HEK293 (cell line): ENCODE data around the gene PLD4.
"Not testable (repeated sequence)": the region's sequence is repeated elsewhere in the genome, so short reads cannot be mapped to it uniquely, and the experiment has no call there.

Experiments used
- KLF16 ChIP-seq: fragments of 450-650 bp; formaldehyde crosslinking; IDR thresholded peaks from 2 replicates; pipeline ENCODE4 v1.5.1; 2017; ENCODE audit warnings: missing biosample characterization, missing genetic modification characterization
- RBAK ChIP-seq: fragments of 450-650 bp; formaldehyde crosslinking; IDR thresholded peaks from 2 replicates; pipeline ENCODE4 v1.5.1; 2016; ENCODE audit warnings: missing biosample characterization, missing genetic modification characterization
- SALL2 ChIP-seq: fragments of 450-650 bp; formaldehyde crosslinking; IDR thresholded peaks from 2 replicates; pipeline ENCODE4 v1.5.0; 2017; ENCODE audit warnings: missing biosample characterization, mild to moderate bottlenecking, missing genetic modification characterization, borderline replicate concordance
- SCRT1 ChIP-seq: fragments of 450-650 bp; formaldehyde crosslinking; IDR thresholded peaks from 2 replicates; pipeline ENCODE4 v1.5.1; 2016; ENCODE audit warnings: missing biosample characterization, missing genetic modification characterization, borderline replicate concordance
- ZBTB7A ChIP-seq: fragments of 450-650 bp; formaldehyde crosslinking; IDR thresholded peaks from 2 replicates; pipeline ENCODE4 v1.5.1; 2016; ENCODE audit warnings: low read depth, missing biosample characterization, missing genetic modification characterization
- ZEB2 ChIP-seq: fragments of 450-650 bp; formaldehyde crosslinking; IDR thresholded peaks from 2 replicates; pipeline ENCODE4 v1.5.1; 2016; ENCODE audit warnings: missing biosample characterization, missing genetic modification characterization
- ZNF324 ChIP-seq: fragments of 450-650 bp; formaldehyde crosslinking; IDR thresholded peaks from 2 replicates; pipeline ENCODE4 v1.5.1; 2016; ENCODE audit warnings: missing biosample characterization, missing genetic modification characterization
- TF ChIP-seq, protein P1 (sequence below): fragments of 450-650 bp; formaldehyde crosslinking; IDR thresholded peaks from 2 replicates; pipeline ENCODE4 v1.5.1; 2016; ENCODE audit warnings: missing biosample characterization, missing genetic modification characterization
- TF ChIP-seq, protein P2 (sequence below): fragments of 450-650 bp; formaldehyde crosslinking; conservative IDR thresholded peaks from 2 replicates; pipeline ENCODE4 v1.5.1; 2016; ENCODE audit warnings: low read depth, missing biosample characterization, missing genetic modification characterization

DNA sequence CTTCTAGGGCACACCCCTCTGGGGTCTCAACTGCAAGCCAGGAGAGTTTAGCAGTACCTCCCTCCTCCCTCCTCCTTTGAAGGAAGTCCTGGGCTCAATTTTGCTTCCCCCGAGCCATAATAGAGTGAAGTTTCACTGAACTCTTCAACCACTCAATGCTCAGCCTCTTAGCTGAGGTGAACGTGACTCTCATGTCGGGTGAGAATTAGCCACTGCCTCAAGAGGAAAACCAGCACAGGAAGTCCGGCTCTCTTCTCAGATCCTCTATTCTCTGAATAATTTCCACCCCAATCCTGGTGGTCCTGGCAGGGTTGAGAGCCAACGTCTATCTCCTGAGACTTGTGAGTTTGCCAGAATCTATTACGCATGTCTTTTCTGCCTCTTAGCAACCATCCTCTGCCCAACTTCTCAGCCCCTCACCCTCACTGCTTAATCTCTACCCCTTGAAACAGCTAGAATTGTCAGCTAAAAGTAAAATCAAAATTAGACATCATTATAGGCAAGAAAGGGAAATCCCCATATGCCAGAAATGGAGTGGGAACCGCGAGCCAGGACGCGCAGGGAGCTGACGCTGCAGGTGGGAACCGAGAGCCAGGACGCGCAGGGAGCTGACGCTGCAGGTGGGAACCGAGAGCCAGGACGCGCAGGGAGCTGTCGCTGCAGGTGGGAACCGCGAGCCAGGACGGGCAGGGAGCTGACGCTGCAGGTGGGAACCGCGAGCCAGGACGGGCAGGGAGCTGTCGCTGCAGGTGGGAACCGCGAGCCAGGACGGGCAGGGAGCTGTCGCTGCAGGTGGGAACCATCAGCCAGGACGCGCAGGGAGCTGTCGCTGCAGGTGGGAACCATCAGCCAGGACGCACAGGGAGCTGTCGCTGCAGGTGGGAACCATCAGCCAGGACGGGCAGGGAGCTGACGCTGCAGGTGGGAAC, 19.8 kb upstream of the PLD4 start:
- not testable (repeated sequence) for TF ChIP-seq ZBTB7A (tag by site-specific recombination); RBAK; ZNF324 (tag by site-specific recombination); ZEB2 (tag by site-specific recombination); SALL2 (tag by site-specific recombination); SCRT1 (tag by site-specific recombination); KLF16 (tag by site-specific recombination)
- TF ChIP-seq, protein P1, sequence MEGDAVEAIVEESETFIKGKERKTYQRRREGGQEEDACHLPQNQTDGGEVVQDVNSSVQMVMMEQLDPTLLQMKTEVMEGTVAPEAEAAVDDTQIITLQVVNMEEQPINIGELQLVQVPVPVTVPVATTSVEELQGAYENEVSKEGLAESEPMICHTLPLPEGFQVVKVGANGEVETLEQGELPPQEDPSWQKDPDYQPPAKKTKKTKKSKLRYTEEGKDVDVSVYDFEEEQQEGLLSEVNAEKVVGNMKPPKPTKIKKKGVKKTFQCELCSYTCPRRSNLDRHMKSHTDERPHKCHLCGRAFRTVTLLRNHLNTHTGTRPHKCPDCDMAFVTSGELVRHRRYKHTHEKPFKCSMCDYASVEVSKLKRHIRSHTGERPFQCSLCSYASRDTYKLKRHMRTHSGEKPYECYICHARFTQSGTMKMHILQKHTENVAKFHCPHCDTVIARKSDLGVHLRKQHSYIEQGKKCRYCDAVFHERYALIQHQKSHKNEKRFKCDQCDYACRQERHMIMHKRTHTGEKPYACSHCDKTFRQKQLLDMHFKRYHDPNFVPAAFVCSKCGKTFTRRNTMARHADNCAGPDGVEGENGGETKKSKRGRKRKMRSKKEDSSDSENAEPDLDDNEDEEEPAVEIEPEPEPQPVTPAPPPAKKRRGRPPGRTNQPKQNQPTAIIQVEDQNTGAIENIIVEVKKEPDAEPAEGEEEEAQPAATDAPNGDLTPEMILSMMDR (tag by site-specific recombination): not testable (repeated sequence)
- TF ChIP-seq, protein P2, sequence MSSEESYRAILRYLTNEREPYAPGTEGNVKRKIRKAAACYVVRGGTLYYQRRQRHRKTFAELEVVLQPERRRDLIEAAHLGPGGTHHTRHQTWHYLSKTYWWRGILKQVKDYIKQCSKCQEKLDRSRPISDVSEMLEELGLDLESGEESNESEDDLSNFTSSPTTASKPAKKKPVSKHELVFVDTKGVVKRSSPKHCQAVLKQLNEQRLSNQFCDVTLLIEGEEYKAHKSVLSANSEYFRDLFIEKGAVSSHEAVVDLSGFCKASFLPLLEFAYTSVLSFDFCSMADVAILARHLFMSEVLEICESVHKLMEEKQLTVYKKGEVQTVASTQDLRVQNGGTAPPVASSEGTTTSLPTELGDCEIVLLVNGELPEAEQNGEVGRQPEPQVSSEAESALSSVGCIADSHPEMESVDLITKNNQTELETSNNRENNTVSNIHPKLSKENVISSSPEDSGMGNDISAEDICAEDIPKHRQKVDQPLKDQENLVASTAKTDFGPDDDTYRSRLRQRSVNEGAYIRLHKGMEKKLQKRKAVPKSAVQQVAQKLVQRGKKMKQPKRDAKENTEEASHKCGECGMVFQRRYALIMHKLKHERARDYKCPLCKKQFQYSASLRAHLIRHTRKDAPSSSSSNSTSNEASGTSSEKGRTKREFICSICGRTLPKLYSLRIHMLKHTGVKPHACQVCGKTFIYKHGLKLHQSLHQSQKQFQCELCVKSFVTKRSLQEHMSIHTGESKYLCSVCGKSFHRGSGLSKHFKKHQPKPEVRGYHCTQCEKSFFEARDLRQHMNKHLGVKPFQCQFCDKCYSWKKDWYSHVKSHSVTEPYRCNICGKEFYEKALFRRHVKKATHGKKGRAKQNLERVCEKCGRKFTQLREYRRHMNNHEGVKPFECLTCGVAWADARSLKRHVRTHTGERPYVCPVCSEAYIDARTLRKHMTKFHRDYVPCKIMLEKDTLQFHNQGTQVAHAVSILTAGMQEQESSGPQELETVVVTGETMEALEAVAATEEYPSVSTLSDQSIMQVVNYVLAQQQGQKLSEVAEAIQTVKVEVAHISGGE (tag by site-specific recombination): not testable (repeated sequence)
